ACC112 (cell line): ENCODE results near the gene RAB5B.
A peak's percentile ranks its signal among the peaks of the same experiment; 100 is the strongest.
"Not testable (repeated sequence)": the region's sequence is repeated elsewhere in the genome, so short reads cannot be mapped to it uniquely, and the experiment has no call there.

Experiments
- H2AFZ ChIP-seq: fragments of 200-600 bp; sonication (generic); one replicate; pipeline ENCODE4 v1.6.0; 2017; ENCODE audit warnings: antibody characterized with exemption, low read length; ENCODE audit not compliant: unreplicated experiment
- H3K27ac ChIP-seq: fragments of 200-600 bp; sonication (generic); 2 replicates; pipeline ENCODE4 v1.5.1; 2014; ENCODE audit warnings: low read depth, mild to moderate bottlenecking, antibody characterized with exemption, low read length, moderate library complexity
- H3K27me3 ChIP-seq: fragments of 200-600 bp; sonication (generic); 2 replicates; pipeline ENCODE4 v1.6.1; 2014; ENCODE audit warnings: mild to moderate bottlenecking, antibody characterized with exemption, low read length, moderate library complexity, mixed read lengths; ENCODE audit not compliant: insufficient read depth
- H3K36me3 ChIP-seq: fragments of 200-600 bp; sonication (generic); 2 replicates; pipeline ENCODE4 v1.6.1; 2016; ENCODE audit warnings: mild to moderate bottlenecking, antibody characterized with exemption, low read length, moderate library complexity, mixed read lengths; ENCODE audit not compliant: insufficient read depth
- H3K4me1 ChIP-seq: fragments of 200-600 bp; sonication (generic); one replicate; pipeline ENCODE4 v1.6.1; 2016; ENCODE audit warnings: low read length, mixed read lengths; ENCODE audit not compliant: insufficient read depth, unreplicated experiment, control insufficient read depth
- H3K4me3 ChIP-seq: fragments of 200-600 bp; sonication (generic); 2 replicates; pipeline ENCODE4 v1.5.1; 2014; ENCODE audit warnings: mild to moderate bottlenecking, low read depth, low read length
- H3K79me2 ChIP-seq: fragments of 200-600 bp; sonication (generic); one replicate; pipeline ENCODE4 v1.6.0; 2016; ENCODE audit warnings: low read length; ENCODE audit not compliant: control insufficient read depth, unreplicated experiment, insufficient read depth

Gene RAB5B

GRCh38 chr12:55983232-55983842 lies 9.5 kb downstream of the RAB5B start:
- peaks cover 26% of the 10 kb centered on the region for H3K36me3 ChIP-seq
- H2AFZ ChIP-seq, result no peak overlapping the region
- H3K27ac ChIP-seq, result no peak overlapping the region
- H3K79me2 ChIP-seq, result peaks cover 17% of the 10 kb centered on the region
- peaks cover 7% of the 10 kb centered on the region for H3K4me1 ChIP-seq
- H3K27me3 ChIP-seq, result no peaks in the 10 kb centered on the region
- no peak overlapping the region for H3K4me3 ChIP-seq

GRCh38 chr12:55984861-55985260 lies 11.0 kb downstream of the RAB5B start:
- Histone ChIP-seq H3K4me3 (no peak overlapping the region), H3K36me3 (peaks cover 20% of the 10 kb centered on the region), H2AFZ (no peak overlapping the region), H3K27me3 (no peaks in the 10 kb centered on the region), H3K4me1 (peaks cover 7% of the 10 kb centered on the region), H3K79me2 (peaks cover 8% of the 10 kb centered on the region), H3K27ac (no peak overlapping the region)

GRCh38 chr12:55985341-55985740 lies 11.5 kb downstream of the RAB5B start:
- no peaks in the 10 kb centered on the region for H3K27me3 ChIP-seq
- no peak overlapping the region for H2AFZ ChIP-seq
- no peak overlapping the region for H3K4me3 ChIP-seq
- peaks cover 8% of the 10 kb centered on the region for H3K79me2 ChIP-seq
- peaks cover 22% of the 10 kb centered on the region for H3K36me3 ChIP-seq
- peaks cover 7% of the 10 kb centered on the region for H3K4me1 ChIP-seq
- no peak overlapping the region for H3K27ac ChIP-seq

GRCh38 chr12:55985976-55986375 lies 12.1 kb downstream of the RAB5B start:
- H3K79me2 ChIP-seq, H3K4me1 ChIP-seq, H3K27me3 ChIP-seq, H2AFZ ChIP-seq, H3K27ac ChIP-seq, H3K4me3 ChIP-seq: not testable (repeated sequence)
- H3K36me3 ChIP-seq, result peaks cover 27% of the 10 kb centered on the region

- Histone ChIP-seq H3K79me2 (no peaks in the 10 kb centered on the region), H3K4me3 (no peak overlapping the region), H3K4me1 (no peaks in the 10 kb centered on the region), H2AFZ (no peak overlapping the region), H3K36me3 (peaks cover 19% of the 10 kb centered on the region), H3K27ac (no peak overlapping the region), H3K27me3 (no peaks in the 10 kb centered on the region)
These were observed 17.2 kb downstream of the RAB5B start for GRCh38 chr12:55991110-55991509.

- Histone ChIP-seq H3K27me3 (no peaks in the 10 kb centered on the region), H3K36me3 (peaks cover 17% of the 10 kb centered on the region), H3K27ac (no peak overlapping the region), H3K4me3 (no peak overlapping the region), H3K79me2 (no peaks in the 10 kb centered on the region), H2AFZ (no peak overlapping the region), H3K4me1 (no peaks in the 10 kb centered on the region)
These were observed 19.5 kb downstream of the RAB5B start for GRCh38 chr12:55993230-55993853.

- H3K36me3 ChIP-seq, result peaks cover 15% of the 10 kb centered on the region
- H2AFZ ChIP-seq, result no peak overlapping the region
These were observed 21.5 kb downstream of the RAB5B start for GRCh38 chr12:55995366-55995765.

GRCh38 chr12:55996201-55996714 lies 22.4 kb downstream of the RAB5B start:
- Histone ChIP-seq H3K27ac (peak overlapping the region; percentile 7; the same call in 1 of the 2 replicates), H3K79me2 (no peaks in the 10 kb centered on the region), H3K36me3 (peaks cover 6% of the 10 kb centered on the region; the same call in 1 of the 2 replicates), H3K4me1 (no peaks in the 10 kb centered on the region), H3K27me3 (no peaks in the 10 kb centered on the region), H2AFZ (peak overlapping the region; percentile 66), H3K4me3 (peak overlapping the region; percentile 79)

More at GRCh38 chr12:55995366-55995765, 21.5 kb downstream of the RAB5B start:
- Histone ChIP-seq H3K27ac (no peak overlapping the region), H3K79me2 (no peaks in the 10 kb centered on the region), H3K4me1 (no peaks in the 10 kb centered on the region), H3K4me3 (no peak overlapping the region), H3K27me3 (no peaks in the 10 kb centered on the region)

GRCh38 chr12:55996715-55997534 lies 23.0 kb downstream of the RAB5B start, which contains the start of gene SUOX:
Gene SUOX, plus strand, starts transcription at chr12:55997276. Its CDS starts 4,946 bp downstream, at chr12:56002222.
- Histone ChIP-seq H3K79me2 (no peaks in the 10 kb centered on the region), H3K4me3 (peak within 1 kb of the TSS; percentile 79), H3K4me1 (no peaks in the 10 kb centered on the region), H3K27me3 (no peaks in the 10 kb centered on the region), H3K27ac (peak within 1 kb of the TSS; percentile 7; the same call in 1 of the 2 replicates), H2AFZ (peak within 1 kb of the TSS; percentile 66), H3K36me3 (0 out of 2 replicates have a peak, but pooled peaks cover 4% of the 10 kb centered on the region)

GRCh38 chr12:55997535-55997859 lies 23.6 kb downstream of the RAB5B start:
- H3K27me3 ChIP-seq, result no peaks in the 10 kb centered on the region
- no peaks in the 10 kb centered on the region for H3K4me1 ChIP-seq
- no peak overlapping the region for H3K27ac ChIP-seq
- peak overlapping the region; percentile 79 for H3K4me3 ChIP-seq
- no peak overlapping the region for H2AFZ ChIP-seq
- no peaks in the 10 kb centered on the region for H3K79me2 ChIP-seq
- 0 out of 2 replicates have a peak, but pooled peaks cover 4% of the 10 kb centered on the region for H3K36me3 ChIP-seq
